Stimulated activated CD8-positive, alpha-beta memory T cell treated with anti-CD3 and anti-CD28 coated beads, Interleukin-7, amount 100 ng/mL, for 4 hours (primary cell): ENCODE results near the gene FAH.

Experiments
- DNase-seq, 2 donors: peaks; one replicate each; pipeline ENCODE4 v3.0.0-alpha.2; 2020; ENCODE audit warnings: low read depth in 2 of 2

Gene FAH

DNA sequence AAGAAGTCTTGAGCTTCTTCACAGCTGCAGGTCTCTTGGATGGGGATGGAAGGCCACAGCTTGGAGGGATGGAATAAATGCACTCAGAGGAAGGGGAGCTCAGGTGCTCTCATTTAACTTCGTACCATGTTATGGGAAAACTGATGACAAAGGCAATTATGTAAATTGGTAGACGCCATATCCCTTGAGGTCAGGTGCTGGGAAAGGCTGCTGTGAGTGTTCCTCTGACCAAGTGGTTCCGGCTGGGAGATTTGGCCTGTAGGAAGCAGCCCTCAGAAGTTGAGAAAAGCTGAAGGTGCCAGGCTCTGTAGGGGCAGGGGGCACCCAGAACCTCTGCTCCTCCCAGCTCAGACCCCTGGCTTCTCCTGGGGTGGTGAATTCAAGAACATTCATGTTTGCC, 47.1 kb downstream of the FAH start:
- no peak for DNase-seq

DNA sequence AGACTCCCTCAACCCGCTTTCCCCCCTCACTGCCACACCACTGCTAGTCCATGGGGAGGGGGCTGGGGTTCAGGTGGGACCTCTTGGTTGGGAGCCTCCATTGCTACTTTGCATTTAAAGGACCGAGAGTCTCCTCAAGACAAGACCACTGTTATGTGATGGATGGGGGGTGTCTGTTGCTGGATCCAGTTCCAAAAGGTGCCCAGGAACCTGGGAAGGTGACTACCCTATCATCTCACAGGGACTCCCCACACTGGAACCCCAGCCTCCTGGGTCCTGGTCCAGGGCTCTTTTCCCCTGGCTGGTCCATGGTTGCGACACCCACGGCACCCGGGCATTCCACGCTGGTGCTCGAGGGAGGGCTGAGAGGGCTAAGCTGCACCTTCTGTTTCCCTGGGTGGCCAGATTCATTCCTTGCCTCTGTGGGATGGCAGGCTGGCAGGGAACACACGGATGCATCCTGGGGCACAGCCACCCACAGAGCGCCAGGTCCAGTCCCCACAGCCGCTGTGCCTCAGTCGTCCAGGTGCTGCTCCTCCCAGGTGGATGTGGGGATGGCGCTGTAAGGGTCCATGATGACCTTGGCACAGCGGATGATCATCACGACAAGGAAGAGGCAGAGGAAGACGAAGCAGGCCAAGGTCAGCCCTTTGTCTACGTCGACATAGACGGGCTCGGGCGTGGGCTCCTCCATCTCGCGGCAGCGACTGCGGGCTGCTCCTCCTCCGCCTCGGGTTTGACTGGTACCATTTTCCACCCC, 48.6 kb downstream of the FAH start:
- DNase-seq, result no peak

DNA sequence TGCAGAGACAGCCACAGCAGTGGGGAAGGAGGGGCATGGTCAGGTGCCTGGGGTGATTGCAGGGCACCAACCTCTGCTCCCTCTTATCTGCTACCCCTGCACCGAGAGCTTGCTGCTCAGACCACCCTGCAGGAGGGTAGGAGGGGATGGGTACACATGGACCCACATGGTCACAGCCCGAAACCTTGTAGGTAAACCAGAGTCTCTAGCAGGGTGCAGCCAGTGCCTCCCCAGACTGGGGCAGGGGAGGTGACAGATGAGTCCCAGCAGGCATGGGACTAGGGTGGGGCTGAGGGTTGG, 49.2 kb downstream of the FAH start:
- DNase-seq, result no peak

DNA sequence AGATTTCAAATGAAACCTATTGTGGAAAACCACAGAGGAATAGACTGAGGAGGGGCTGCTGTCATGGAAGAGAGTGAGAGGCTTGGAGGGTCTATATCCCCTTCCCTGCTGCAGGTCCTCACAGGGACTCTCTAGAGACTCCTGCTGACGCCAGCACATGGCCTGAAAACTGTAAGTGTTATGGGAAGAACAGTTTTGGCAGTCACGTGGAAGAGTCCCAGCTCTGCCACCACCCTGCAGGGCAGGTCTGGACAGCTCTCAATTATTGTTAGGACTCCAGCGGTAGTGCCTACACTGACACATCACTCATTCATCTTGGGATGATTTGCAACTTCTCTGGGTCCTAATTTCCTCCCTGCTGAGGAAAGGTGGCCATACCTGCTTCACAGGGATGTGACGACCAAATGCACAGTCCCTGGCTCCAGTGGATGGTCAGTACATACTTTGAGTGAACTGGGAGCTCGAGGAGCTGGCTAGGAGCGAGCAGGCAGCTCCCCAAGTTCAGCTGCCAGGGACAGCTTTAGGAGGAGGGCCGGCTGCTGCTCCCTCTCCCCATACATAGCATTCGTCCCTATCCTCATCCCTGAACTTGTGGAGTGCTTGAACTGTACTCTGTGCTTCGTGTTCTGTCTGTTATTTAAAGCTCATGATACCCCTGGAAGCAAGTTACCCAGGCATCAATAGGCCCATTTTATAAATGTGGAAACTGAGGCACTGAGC, 50.0 kb downstream of the FAH start:
- DNase-seq, result no peak

DNA sequence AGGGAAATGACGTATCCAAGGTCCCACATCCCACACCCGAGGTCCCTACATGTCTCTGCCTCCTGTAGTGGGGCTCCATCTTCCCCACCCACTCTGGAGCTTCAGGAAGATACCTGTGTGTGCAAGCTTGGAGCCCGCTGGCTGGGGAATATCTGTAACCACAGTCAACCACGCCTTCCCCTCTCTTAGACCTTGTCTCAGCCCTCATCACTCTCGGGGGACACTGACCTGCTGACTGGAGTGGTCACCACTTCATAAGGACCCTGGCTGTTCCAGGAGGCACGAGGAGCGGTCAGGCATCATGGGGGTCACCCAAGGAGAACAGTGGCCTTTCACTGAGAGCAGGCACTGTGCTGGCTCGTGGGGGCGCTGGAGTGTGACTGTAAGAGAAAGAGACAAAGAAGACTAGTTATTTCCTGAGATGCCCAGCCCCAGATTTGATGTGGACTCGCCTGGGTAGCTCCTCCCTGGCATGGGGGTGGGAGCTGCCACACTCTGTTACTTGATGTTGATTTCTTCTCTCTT, 50.6 kb downstream of the FAH start:
- DNase-seq, result no peak

DNA sequence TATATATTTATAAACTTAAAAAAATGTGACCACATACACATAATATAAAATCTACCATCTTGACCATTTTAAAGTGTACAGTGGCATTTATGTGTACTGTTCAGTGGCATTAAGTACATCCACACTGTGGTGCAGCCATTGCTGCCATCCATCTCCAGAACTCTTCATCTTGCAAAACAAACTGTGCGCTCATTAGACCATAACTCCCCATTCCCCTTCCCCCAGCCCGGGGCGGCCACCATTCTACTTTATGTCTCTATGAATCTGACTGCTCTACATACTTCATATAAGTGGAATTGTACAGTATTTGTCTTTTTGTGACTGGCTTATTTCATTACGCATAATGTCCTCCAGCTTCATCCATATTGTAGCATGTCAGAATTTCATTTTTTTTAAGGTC, 51.4 kb downstream of the FAH start:
- DNase-seq, result no peak

DNA sequence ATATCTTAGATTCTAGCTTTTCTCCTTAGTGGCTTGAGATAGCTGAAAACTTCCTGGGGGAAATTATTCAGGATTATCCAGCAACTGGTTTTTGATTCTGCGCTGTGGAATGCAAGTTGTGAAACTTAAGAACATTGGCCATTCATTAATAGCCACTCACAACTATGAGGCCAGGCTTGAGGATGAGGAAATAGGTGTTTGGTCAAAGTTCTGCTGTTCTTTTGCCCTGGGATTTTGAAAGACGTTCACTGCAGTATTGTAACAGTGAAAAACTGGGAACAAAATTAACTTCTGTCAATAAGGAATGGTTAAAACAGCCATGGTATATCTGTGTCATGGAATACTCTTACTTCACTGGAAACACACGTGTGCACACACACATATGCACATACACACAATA, 55.1 kb downstream of the FAH start:
- no peak for DNase-seq

DNA sequence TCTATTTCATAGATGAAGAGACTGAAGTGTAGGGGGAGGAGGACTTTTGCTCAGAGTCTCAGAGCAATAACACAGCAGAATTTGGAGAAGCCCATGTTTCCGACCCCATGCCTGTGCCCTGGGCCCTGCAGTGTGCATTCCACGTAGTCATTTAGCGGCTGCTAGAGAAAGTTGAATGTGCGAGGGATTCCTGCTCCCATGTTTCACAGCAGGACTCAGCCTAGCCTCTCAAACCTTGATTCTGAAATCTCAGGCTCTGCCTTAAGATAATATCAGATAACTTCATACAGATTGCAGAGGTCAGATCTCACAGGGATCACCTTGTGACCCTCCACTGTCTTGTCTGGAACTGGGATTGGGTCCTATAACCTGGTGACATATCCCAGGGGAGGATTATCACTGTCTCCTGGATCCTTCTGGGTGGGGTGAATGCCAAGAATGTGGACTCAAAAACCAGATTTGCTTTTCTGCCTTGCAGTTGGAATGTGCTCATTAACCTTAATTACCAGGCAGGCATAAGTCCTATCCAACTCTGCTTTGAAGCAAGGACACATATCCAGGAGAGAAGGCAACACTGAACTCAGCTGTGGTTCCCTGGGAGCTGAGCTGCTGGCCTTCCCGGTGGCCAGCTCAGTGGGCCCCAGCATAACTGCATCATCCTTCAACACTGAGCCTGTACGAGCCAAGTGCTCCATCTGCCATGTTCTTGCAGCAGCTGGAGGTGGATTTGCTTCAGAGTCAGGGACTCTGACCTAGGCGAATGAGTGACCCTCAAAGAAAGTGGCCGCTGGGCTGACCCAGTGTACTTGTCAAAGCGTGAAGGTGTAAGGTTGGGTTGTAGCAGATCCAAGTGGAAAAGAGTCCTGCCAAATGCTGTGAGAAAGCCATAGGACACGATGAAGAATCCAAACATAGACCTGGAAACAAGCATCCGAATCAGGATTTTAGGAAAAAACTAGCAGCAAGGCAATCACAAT, 56.2 kb downstream of the FAH start:
- DNase-seq, result no peak

DNA sequence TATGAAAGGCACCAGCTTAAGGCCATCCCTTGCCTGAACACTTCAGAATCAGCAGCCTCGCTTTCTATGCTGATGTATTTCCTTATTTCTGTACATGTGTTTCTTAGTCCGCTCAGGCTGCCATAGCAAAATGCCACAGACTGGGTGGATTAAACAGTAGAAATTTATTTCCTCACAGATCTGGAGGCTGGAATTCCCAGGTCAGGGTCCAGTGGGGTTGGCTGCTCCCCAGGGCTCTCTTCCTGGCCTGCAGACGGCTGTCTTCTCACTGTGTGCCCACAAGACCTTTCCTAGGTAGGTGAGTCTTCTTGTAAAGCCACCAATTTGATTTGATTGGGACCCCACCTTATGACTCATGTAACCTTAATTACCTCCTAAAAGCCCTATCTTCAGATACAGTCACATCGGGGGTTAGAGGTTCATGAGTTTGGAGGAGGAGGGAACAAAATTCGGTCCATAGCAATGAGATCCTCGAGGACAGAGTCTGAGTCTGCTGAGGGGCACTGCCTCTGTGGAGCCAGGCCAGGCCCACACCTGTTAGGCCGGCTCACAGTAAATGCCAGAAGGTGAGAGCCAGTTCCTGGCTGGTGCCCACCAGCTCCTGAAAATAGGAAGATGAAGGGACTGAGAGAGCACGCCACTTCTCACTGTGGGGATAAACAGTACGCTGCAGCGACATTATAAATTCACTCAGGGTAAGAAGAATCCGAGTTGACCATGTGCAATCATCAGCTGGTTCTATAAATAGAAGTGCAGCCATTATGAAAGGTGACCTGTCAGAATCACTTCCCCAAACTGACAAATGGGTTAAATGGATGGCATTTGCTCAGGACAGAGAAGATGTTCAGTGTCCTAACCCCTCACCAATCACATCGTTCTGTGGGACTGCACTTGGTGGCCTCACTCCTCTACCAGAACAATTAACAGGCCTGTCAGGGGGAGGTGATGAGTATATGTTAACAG, 58.1 kb downstream of the FAH start:
- DNase-seq, result no peak

DNA sequence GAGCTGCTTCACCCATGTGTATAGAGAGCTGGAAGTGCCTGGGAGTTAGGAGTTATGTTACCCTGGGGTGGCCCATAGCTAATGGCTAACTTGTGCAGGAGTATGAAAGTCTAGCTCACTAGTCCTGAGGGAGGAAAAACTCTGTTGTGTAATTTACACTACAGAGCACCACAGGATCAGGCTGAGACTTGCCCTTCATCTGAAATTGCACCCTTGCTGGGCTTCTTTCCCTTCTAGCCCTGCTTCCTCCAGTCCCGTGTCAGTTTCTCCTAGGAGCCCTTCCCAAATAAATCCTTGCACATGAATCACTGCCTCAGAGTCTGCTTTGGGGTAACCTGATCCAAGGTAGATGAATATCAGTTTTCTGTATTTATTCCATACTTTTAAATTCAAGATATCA, 59.2 kb downstream of the FAH start:
- DNase-seq, result no peak

DNA sequence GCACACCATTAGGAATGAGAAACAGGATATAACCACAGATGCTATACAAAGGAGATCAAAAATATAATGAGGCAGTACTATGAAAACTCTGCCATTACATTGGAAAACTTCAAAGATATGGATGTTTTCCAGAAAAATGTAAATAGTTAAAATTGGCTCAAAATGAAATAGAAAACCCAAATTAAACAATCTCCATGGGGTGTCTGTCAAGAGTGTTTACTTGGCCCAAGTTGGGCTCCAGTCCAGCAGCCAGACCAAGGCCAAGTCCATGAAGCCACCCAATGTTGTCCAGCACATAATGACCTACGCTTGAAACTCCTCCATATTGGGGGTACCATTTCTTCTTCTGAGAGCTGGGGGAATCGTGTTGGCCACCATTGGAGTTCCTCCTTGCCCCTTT, 62.1 kb downstream of the FAH start:
- no peak for DNase-seq

DNA sequence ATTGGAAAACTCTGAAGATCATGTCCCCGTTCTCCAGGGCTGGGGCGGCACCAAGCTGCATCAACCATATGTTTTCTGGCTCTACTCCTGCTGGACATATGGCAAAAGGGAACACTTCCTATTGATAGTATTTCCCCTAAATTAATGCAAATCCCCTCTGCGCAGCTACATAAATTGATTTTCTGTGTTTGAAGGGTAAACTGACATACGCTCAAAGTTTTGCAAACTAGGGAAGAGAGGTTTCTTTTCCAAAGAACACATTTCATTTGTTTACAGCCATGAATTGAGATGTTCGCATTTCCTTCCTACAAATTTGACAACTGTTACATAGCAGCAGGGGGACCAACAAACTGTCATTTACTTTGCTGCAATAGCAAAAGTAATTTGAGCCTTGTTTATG, 63.3 kb downstream of the FAH start:
- DNase-seq, result no peak

DNA sequence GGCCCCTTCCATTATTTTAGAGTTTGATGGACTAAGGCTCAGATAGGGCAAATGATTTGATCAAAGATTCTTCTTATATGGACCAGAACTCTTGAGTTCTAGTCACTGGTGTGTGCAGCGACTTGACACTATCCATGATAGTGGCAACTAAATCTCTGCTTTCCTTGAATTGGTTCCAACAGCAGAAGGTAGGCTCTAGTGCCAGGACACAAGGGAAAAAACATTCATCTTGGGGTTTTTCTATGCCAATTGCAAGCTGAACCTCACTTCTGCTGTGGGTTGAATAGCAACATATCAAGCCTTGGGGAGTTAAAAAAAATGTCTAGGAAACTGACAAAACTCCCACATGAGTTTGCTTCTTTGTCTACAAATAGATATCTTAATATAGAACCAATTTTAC, 64.1 kb downstream of the FAH start:
- DNase-seq, result no peak

DNA sequence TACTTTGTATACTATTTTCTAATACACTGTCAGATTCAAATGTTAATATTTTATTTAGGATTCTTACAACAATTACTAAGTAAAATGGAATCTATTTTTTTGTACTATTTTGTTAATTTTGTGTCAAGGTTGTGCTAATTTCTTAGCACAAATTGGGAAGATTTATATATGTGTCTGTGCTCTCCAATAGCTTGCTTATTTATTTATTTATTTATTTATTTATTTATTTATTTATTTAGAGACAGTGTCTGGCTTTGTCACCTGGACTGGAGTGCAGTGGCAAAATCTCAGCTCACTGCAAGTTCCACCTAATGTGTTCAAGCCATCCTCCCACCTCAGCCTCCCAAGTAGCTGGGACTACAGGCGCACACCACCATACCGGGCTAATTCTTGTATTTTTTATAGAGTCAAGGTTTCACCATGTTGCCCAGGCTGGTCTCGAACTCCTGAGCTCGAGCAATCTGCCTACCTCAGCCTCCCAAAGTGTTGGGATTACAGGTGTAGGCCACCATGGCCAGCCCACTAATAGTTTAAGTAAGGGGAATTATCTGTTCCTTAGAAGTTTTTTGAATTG, 64.6 kb downstream of the FAH start:
- no peak for DNase-seq

DNA sequence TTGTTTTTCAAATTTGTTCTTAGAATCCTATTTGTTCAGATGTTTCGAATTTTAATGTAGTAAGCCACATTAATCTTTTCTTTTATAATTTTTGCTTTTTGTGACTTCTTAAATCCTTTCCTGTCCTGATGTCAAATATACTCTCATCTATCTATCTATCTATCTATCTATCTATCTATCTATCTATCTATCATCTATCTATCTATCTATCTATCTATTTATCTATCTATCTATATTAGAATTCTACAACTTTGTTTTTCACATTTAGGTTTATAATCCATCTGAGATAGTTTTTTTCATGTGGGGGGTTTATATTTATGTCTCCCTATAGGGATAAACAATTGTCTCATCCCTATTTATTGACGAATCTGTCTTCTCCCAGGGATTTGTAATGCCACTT, 67.2 kb downstream of the FAH start:
- DNase-seq, result no peak

DNA sequence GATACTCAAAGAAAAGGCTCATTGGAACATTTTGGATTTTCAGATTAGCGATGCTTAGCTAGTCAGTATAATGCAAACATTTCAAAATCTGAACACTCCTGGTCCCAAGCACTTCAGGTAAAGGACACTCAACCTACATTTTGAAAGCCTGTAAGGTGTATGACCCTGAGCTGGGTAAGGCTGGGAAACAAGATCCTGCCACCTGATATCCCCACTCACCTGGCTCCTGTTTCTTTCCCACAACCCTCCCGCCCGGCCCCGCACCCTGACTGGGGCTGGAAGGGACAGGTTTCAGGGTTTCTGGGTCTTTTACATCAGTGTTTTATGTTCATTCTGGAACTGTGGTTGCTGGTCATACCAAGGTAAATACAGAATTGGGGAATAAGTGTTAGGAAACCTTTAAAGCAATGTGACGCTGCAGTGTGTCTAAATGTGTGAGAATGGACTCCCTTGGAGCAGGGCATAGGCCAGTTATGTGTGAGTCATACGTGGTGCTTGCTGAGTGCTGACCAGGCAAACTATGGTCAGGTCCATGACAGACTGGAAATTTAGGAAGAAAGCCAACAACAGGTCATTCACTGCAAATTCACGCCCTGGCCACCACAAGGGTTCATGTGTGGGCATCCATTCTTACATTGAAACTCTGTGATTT, 76.3 kb downstream of the FAH start:
- DNase-seq, result no peak

DNA sequence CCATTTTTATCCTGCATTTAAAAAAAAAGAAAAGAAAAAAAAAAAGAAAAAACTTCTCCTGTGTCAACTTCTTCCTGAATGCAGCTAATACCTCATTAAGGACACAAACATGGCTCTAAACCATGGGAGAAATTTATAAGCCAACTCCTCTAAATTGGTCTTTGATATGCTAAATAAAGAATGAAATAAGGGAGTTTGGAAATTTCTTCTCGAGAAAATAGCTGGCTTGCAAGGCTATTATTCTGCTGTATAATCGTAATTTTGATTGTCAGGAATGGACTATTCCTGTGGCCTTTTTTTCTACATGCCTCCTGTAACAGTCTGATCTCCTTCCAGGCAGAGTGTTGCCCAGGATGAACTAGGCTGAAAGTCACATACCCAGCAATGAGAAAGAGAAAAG, 78.6 kb downstream of the FAH start:
- no peak for DNase-seq

DNA sequence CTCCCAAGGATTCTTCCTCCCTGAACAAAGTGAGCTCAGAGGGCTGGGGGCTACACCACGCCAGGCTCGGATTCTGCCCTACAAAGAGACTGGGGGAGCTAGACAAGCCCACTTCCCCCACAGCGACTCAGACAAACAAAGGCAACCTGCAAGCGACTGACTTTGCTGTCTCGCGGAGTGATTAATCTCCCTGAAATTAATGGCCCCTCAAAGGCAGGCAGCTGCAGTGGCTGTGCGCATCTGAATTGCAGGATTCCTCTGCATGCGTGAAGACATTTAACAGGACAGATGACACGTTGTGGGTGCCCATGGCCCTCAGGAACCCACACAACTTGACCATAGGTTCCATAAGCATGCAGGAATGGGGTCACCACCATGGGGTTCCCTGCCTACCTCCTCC, 80.8 kb downstream of the FAH start:
- DNase-seq, result no peak

DNA sequence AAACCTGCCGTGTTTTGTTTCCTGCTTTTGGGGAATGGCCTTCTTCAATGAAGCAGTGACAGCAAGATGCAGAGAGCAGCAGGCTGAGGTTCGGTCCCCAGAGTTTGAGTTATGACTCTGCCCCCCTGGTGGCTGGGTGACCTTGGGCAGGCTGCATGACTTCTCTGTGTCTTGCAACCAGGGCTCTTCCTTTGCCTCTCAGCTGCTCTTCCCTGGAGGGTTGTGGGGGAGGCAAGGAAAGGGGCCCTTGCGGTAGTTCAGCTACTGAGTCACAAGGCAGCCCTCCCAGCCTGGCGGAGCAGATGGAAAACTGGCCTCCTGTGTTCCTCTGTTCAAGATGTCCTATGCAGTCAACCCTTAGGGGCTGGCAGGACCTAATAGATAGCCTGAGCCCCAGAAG, 82.1 kb downstream of the FAH start:
- peak in 1 of 2 donors; percentile 8 for DNase-seq
